ENCODE results near the gene TPSD1. TPM values are rescaled to one million over a fixed set of nuclear protein-coding genes. Genes with fewer than 3 reads are reported as not detected.
A peak's percentile ranks its signal among the peaks of the same experiment; 100 is the strongest.

TPSD1 gene
- total RNA-seq, 3 donors from 2014 or later, result 0.35 to 4.3 (median 0.58) TPM

DNA sequence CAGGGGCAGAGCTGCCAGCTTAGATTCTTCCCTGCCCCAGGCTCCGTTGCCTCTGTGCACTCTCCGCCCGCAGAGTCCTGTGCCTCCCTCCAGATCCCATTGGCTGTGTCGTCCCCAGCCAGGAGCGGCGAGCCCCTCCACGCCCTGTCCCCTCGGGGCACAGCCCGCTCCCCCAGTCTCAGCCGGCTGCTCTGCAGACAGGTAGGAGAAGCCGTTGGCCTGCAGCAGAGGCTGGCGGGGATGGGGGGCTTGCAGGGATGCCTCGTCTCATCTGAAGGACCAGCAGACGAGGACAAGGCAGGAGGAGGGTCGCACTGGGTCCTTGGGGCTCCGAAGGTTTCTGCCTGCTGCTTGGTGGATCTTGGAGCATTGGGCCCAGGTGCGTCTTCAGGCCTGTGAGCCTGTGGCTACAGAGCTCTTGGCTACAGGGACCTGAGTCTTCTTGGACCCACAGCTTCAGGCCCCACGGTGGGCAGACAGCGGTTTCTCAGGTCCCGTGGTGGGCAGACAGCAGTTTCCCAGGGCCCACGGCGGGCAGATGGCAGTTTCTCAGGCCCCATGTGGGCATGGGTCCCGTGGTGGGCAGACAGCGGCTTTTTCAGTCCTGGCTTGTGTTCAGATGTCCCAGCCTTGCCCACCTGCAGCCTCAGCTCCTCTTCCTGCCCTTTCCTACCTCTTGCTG, 36.8 kb upstream of the TPSD1 start:
- TF ChIP-seq, protein P1, sequence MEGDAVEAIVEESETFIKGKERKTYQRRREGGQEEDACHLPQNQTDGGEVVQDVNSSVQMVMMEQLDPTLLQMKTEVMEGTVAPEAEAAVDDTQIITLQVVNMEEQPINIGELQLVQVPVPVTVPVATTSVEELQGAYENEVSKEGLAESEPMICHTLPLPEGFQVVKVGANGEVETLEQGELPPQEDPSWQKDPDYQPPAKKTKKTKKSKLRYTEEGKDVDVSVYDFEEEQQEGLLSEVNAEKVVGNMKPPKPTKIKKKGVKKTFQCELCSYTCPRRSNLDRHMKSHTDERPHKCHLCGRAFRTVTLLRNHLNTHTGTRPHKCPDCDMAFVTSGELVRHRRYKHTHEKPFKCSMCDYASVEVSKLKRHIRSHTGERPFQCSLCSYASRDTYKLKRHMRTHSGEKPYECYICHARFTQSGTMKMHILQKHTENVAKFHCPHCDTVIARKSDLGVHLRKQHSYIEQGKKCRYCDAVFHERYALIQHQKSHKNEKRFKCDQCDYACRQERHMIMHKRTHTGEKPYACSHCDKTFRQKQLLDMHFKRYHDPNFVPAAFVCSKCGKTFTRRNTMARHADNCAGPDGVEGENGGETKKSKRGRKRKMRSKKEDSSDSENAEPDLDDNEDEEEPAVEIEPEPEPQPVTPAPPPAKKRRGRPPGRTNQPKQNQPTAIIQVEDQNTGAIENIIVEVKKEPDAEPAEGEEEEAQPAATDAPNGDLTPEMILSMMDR (IDR thresholded peaks at IDR 0.05), result no peak
- intact Hi-C loops (cut with DNase I, micrococcal nuclease), result no loop called here
- H3K4me3 ChIP-seq, result no peak overlapping the region
- ATAC-seq, result no peak
- no peaks in the 10 kb centered on the region for H3K36me3 ChIP-seq (ENCODE audit: low read depth)
- H3K9me3 ChIP-seq, result no peaks in the 10 kb centered on the region
- no peaks in the 10 kb centered on the region for H3K4me1 ChIP-seq (ENCODE audit: low read depth)
- no peak for DNase-seq

DNA sequence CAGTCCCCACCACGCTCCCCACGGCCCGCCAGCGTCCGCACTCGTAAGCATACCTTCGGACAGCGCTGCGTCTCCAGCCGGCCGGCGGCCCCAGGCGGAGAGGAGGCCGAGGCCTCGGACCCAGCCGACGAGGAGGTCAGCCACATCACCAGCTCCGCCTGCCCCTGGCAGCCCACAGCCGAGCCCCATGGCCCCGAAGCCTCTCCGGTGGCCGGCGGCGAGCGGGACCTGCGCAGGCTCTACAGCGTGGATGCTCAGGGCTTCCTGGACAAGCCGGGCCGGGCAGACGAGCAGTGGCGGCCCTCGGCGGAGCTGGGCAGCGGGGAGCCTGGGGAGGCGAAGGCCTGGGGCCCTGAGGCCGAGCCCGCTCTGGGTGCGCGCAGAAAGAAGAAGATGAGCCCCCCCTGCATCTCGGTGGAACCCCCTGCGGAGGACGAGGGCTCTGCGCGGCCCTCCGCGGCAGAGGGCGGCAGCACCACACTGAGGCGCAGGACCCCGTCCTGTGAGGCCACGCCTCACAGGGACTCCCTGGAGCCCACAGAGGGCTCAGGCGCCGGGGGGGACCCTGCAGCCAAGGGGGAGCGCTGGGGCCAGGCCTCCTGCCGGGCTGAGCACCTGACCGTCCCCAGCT, 35.7 kb upstream of the TPSD1 start:
- ATAC-seq (no peak), DNase-seq (no peak)
- Histone ChIP-seq H3K36me3 (ENCODE audit: low read depth) (no peaks in the 10 kb centered on the region), H3K4me3 (no peak overlapping the region), H3K4me1 (ENCODE audit: low read depth) (no peaks in the 10 kb centered on the region), H3K9me3 (no peaks in the 10 kb centered on the region)
- intact Hi-C loops (cut with DNase I, micrococcal nuclease), result no loop called here
- TF ChIP-seq, protein P1 (IDR thresholded peaks at IDR 0.05), result no peak

DNA sequence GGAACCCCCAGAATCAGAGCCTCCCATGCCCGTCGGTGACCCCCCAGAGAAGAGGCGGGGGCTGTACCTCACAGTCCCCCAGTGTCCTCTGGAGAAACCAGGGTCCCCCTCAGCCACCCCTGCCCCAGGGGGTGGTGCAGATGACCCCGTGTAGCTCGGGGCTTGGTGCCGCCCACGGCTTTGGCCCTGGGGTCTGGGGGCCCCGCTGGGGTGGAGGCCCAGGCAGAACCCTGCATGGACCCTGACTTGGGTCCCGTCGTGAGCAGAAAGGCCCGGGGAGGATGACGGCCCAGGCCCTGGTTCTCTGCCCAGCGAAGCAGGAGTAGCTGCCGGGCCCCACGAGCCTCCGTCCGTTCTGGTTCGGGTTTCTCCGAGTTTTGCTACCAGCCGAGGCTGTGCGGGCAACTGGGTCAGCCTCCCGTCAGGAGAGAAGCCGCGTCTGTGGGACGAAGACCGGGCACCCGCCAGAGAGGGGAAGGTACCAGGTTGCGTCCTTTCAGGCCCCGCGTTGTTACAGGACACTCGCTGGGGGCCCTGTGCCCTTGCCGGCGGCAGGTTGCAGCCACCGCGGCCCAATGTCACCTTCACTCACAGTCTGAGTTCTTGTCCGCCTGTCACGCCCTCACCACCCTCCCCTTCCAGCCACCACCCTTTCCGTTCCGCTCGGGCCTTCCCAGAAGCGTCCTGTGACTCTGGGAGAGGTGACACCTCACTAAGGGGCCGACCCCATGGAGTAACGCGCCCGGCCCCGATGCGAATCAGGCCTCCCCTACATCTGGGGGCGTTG, 34.8 kb upstream of the TPSD1 start:
- Histone ChIP-seq H3K36me3 (ENCODE audit: low read depth) (no peaks in the 10 kb centered on the region), H3K4me3 (no peak overlapping the region), H3K4me1 (ENCODE audit: low read depth) (no peaks in the 10 kb centered on the region), H3K9me3 (no peaks in the 10 kb centered on the region)
- peak; percentile 25 for ATAC-seq
- intact Hi-C loops (cut with DNase I, micrococcal nuclease), result no loop called here
- TF ChIP-seq, protein P1 (IDR thresholded peaks at IDR 0.05), result no peak
- DNase-seq, result peak in 1 of 3 donors; percentile 40

DNA sequence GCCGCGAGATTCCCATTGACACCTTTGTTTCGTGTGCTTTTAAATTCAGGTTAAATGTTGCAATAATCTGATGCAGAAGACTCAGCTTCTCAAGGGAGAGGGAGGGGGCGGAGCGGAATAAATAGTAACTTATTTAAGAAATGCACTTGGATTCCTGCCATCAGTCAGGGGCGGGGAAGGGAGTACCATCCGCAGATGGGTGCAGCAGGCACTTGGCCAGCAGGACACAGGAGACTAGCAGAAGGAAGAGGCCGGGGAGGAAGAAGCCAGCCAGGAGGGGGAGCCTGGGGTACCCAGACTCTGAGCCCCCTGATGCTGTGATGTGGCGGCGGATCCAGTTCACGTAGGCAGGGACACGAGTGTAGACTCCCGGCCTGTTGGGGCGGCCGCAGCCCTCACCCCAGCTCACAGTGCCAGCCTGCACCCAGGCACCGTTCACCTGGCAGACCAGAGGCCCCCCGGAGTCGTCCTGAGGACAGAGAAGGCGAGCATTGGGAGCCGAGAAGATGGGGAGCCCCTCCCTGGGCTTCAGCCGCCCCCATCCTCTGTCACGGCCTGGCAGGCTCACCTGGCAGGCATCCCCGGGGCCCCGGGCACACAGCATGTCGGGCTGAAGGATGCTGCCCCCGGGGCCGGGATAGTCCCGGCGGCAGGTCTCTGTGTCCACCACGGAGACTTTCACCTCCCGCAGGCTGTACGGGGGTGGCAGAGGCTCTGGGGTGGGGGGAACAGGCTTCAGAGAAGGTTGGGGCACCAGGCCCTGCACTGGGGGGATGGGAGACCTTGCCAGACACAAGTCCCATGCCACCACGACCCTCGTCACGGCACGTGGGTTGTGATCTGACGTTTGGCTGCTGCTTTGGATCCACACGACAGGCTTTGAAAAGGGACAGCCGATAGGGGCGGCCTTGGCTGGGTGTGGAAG, 34.0 kb upstream of the TPSD1 start:
- Histone ChIP-seq H3K4me1 (ENCODE audit: low read depth) (no peaks in the 10 kb centered on the region), H3K9me3 (no peaks in the 10 kb centered on the region), H3K4me3 (no peak overlapping the region), H3K36me3 (ENCODE audit: low read depth) (no peaks in the 10 kb centered on the region)
- intact Hi-C loops (cut with DNase I, micrococcal nuclease), result no loop called here
- DNase-seq (peak in 2 of 3 donors; percentile 38 to 40), ATAC-seq (no peak)
- TF ChIP-seq, protein P1 (IDR thresholded peaks at IDR 0.05), result no peak

Measured in mucosa of descending colon (tissue), 3 donors.